HEK293 (cell line): Measurements from ENCODE around the gene GLRX5.

Experiments used
- CTCF ChIP-seq: fragments of 450-650 bp; formaldehyde crosslinking; IDR thresholded peaks from 2 replicates; pipeline ENCODE4 v1.5.1; 2016; ENCODE audit warnings: missing biosample characterization, missing genetic modification characterization
- MEIS1 ChIP-seq: sonication (generic); formaldehyde crosslinking; IDR thresholded peaks from 2 replicates; pipeline ENCODE4 v1.8.1; 2022; ENCODE audit warnings: missing genetic modification reagents, mild to moderate bottlenecking, borderline replicate concordance
- ZFP3 ChIP-seq: fragments of 450-650 bp; formaldehyde crosslinking; IDR thresholded peaks from 2 replicates; pipeline ENCODE4 v1.5.1; 2016; ENCODE audit warnings: low read depth, missing biosample characterization, missing genetic modification characterization

GRCh38 chr14:95496690-95497259 lies 38.1 kb upstream of the GLRX5 start:
- TF ChIP-seq CTCF (tag by site-specific recombination): no peak
- TF ChIP-seq MEIS1 (CRISPR knock-in tag): no peak
- TF ChIP-seq ZFP3 (tag by site-specific recombination): no peak
